GM19193 (cell line): Measurements from ENCODE around the gene CSTPP1.

ENCODE experiments used
- POLR2A ChIP-seq: IDR thresholded peaks from 4 replicates; pipeline ENCODE4 v1.6.1; 2011; ENCODE audit not compliant: insufficient read depth, insufficient read length; ENCODE audit errors: extremely low read depth

CSTPP1 gene

DNA sequence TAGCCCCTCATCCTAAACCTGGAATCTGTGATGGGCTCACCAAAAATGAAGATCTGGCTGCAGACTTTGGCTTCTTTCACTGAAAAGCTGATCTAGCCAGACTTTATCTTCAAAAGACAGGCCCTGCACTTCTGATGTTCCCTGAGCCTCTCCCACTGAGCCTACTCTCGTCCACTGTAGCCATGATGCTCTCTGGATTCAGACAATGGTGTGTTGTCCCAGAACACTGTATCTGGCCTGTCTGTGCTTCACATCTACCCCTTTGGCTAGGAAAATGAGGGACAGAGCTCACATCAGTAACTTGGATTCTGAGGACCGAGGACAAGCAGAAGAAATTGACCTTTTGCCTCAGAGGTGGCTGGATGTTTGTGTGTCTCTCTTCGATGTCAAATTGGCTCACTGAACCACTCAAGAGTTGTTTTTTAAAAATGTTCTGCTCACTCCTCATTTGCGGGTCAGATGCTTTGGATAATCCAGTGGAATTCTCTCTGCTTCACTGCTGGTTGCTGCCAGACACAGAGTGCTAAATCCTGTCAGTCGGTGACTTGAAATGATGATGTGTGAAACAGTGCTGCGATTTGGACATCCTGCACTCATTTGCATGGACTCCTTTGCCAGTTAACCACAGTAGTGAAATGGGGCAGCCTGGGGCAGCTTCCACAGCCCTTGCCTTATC is 172.6 kb downstream of the CSTPP1 start:
- no peak for TF ChIP-seq POLR2A

DNA sequence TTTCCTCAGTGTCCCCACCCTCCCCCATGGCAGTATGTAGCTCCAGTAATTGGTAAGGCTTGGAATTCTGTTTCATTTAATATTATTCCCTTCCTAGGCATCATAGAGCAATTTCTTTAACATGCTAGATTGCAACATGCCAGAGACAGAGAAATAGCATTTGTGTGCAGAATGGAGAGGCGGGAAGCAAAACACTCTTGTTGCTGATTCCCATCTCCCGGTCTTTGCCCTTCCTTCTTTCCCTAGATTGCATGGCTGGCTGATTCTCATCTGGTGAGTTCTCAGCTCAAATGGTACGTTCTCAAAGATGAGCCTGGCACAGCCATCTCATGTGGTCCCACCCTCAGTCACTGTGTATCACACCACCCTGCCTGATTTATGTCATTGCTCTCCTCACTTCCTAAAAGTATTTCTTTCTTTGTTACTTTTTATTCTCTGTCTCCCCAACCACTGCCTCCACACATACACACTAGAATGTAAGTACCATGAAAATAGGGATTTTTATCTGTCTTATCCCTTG is 173.2 kb downstream of the CSTPP1 start:
- TF ChIP-seq POLR2A = no peak

DNA sequence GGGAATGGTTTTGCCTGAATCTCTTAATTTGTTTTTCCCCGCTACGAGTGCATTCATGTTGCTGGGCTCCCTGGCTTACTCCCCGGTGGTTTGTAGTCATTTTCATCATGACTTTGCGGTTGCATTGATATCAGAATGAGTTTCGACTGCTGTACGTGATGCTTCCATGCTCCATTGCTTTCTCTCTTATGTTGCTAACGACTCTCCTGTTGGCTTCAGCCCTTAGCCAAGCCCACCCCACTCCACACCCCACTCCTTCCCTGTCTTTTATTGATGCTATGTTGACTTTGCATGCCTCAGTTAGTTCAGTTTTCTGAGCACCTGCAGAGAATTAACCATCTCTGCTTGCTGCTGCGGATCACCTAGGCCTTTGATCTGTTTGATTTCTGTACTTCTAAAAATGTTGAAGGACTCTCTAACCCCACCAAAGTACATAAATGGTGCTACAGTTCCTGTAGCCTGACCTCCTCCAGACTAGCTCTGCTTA is 174.8 kb downstream of the CSTPP1 start:
- no peak for TF ChIP-seq POLR2A

DNA sequence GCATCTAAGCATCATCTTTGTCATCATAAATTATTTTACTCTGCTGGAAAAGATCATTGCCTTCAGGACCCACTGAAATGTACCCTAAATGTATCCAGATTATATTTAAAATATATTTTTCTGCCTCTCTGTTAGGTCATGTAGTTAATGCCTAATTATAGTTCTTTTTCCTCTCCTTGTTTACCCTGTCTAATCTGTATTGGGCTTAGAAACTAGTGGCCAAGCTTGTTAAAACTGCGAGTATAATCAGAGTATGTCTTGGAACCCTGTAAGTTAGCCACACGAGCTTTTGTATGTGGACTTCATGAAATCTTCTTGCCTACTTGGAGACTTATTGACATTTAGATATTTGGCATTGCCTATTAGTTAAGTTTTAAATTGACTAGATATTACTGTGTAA is 184.5 kb downstream of the CSTPP1 start:
- no peak for TF ChIP-seq POLR2A

DNA sequence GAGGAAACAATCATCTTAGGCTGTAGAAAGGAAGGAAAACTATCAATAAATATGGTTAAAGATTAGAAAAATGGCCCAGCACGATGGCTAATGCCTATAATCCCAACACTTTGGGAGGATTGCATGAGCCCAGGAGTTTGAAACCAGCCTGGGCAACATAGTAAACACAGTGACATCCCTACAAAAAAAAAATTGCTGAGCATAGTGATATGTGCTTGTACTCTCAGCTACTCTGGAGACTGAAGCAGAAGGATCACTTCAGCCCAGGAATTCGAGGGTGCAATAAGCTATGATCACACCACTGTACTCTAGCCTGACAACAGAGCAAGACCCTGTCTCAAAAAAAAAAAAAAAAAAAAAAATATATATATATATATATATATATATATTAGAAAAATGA is 185.2 kb downstream of the CSTPP1 start:
- no peak for TF ChIP-seq POLR2A

DNA sequence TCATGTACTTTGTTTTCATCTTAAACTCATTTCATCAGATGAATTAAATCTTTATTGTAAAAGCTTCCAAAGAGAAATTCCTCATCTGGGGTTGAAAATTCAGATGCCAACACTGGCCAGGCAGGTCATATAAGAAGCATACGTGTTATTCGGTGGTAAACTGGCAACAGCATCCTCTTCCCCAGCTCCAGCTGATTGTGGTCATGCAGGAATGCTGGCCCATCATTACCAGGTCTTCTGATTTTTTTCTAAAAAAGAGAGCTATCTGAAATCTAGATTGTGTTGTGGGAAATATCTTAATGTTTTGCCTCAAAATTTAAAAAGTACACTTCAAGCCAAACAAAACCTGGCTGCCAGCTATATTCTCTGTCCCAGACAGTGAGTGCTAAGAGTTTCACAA is 186.5 kb downstream of the CSTPP1 start:
- no peak for TF ChIP-seq POLR2A

DNA sequence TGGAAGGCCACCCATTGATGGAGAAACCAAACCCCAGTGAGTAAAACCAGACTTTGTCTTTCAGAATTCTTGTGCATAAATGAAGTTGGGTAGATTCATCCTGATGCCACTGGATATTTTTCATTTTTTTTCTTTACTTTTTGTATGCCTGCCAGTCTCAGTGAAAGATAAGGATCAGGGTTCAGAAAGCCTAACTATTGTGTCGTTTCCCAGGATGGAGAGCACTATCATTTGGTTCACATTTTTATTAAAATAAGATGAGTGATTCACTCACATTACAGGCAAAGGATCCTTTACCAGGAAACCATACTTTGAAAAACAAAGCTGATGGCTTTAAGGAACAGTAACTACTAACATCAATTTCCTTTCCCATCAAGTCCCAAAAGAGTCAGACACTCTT is 188.1 kb downstream of the CSTPP1 start:
- no peak for TF ChIP-seq POLR2A

DNA sequence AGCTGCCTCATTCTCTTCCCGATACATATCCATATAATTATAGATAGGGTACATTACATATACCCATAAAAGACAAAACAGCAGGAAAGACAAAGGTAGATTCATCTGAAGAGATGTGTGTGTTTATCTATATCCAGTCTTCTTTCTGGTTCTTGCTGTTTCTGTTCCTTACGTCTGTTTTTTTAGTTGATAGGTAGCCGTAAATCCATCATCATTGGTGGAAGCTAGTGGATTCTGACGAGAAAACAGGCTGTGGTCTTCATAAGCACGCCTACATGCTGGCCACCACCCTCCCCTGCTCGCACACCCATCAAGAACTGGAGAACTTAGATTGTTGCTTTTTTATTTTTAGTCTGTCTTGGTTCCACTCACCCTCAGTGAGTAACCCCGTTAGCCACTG is 188.5 kb downstream of the CSTPP1 start:
- TF ChIP-seq POLR2A = no peak

DNA sequence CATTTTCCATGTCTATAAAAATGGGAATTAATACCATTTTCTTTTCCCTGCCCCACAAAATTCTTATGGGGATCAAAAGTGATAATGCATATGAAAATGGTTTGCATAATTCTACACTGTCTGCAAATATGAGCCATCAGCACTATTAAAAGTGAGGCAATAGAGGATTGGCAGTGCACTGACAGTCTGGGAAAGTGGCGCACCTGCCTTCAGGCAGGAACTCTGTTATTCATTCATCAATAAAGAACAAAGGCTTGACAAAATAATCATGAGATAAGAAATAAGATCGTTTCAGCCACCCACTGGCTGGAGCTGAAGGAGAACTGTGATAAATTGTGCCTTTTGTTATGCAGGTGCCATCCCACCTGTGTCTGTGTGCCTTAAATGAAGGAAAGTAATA is 190.7 kb downstream of the CSTPP1 start:
- TF ChIP-seq POLR2A = no peak

DNA sequence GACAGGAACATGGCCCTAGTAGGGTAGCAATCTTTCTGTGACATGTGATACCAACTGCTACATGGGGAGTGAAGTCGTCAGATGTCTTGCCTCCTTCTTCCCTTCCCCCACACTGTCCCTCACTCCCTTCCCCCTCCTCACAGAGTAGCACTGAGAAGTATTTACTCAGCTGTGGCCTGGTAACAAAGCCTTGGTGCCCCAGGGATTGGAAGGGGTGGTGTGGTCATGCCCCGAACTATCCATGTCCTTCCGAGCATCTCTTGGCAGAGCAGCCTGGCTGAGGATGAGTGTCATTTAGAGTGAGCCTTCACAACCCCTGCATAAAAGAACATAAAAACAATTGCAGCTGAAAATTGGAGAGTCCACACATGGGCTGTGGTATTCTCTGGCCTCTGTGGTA is 194.0 kb downstream of the CSTPP1 start:
- no peak for TF ChIP-seq POLR2A

DNA sequence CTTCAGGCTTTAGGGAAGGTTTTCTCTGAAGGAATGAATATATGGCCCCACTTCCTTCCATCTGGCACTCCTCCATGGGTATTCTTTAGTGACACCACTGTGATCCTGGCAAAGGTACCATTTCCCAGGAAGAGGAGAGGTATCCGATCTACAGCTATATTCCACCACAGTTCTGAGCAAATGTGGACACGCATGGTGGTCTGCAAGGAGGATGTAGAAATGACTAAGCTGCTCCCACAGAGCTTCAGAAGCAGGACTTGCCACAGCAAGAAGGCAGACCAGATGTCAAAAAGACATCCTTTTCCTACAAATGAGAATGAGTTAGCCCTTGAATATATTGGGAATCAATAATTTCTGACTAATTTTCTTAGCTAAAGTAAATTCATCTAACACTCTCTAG is 194.6 kb downstream of the CSTPP1 start:
- TF ChIP-seq POLR2A = no peak

DNA sequence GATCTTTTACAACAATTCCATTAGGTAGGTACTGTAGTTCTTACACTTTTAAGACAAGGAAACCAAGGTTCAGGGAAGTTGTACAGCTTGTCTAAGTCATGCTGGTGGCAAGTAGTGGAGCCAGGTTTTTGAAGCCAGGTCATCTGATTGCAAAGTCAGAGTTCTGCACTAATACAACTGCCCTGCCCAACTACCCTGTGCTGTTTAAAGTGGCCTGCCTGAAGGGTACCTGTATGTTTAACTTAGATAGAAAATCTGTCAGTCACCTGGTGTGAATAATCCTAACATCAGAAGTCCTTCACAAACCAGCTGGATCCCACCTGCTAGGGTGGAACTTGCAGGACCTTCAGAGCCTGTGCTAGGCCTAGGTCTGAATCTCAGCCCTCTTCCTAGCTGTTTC is 195.9 kb downstream of the CSTPP1 start:
- no peak for TF ChIP-seq POLR2A

DNA sequence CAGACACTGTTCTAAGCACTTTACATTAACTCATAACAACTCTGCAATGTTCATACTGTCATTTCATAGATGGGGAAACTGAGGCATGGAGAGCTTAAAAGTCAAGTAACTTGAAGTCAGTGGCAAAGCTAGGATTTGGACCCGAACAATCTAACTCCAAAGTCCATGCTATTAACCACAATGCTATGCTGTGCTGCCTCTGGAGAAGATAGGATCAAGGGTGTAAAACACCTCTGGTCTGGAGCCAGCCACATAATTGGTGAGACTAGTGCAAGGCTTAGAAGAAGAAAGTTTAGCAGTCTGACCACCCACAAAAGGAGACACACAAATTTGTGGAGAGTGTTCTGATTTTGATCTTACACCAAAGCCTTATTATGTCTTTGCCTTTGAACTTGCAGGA is 196.4 kb downstream of the CSTPP1 start:
- no peak for TF ChIP-seq POLR2A

DNA sequence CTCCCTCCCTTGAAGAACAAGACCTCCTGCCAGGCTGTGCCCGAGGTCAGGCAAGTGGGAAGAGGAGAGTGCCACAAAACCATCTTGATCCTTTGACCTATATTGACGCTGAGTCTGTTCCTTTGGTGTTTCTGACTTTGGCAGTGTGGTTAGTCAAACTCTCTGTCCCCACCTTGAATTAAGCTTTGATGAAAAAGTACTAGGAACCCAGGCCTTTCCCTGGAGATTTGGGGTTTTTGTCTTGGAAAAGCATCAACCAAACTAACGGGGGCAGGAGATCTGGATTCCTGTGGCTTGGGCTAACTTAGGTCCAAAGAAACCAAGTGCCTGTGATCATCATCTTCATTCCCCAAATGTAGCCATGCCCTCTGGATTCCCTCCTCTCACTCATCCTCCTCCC is 199.8 kb downstream of the CSTPP1 start:
- no peak for TF ChIP-seq POLR2A

DNA sequence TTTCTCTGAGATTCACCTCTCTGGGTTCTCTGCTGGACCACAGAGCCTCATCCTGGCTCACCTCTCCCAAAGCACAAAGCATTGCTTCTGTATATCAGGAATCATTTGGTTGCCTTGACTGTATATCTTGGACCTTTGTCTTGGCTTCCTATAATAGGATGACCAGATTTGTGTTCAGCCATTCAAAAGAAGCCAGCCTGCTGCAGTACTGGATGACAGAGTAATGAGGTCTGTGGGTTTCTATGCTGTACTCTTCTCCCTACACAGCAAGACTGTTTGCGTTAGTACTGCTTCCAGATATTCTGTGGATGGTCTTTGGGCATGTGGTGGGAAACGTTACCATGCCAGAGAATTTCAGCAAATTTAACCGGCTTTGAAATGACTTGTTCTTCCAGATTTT is 200.4 kb downstream of the CSTPP1 start:
- no peak for TF ChIP-seq POLR2A

DNA sequence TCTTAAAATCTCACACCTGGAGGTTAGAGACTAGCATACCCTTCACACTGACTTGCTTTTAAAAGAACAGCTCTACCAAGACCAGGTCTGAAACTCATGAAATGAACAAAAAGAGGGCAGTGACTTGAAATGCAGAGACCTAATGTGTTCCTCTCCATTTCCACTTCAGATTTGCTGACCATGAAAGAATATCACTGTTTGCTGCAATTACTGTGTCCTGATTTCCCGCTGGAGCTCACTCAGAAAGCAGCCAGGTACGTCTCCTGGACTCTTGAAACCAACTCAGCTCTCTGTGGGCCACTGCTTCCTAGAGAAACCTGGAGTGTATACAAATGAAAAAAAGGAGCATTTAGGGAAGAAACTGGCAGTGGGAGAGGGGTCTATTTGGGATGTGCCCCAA is 200.9 kb downstream of the CSTPP1 start:
- TF ChIP-seq POLR2A = no peak

DNA sequence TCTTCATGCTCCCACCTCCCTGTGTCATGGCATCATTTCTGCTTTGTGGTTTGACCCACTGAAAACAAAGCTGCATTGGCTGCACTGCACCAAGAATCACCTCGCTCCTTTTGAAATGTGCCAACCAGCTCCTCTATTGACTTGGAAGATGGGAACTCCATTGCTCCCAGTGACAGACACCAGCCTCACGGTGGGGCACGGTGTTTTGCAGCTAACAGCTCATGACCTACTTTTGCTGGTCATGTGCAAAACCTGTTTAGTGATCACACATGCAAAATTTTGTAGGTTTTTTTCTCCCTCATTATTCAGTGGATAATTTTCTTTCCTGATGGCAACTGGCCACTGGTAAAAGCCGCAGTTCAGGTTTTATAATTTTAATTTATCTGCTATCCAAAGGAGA is 203.3 kb downstream of the CSTPP1 start:
- TF ChIP-seq POLR2A = no peak

DNA sequence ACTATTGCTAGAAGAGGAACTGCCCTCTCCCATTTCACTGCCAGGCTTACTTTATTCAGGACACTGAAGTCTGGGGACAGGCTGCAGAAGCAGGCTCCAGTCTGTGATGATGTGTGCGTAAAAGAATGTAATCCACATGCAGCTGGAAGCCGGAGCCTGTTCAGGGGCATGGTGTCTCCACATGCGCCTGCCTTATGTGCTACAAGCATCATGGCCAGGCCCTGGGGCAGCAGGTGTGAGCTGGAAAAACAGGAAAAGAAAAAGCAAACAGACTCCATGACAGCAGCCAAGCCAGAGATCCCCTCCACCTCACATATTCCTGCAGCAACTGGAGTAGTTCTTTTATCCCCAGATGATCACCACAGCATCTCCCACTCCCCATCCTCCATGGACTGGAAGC is 206.8 kb downstream of the CSTPP1 start:
- no peak for TF ChIP-seq POLR2A

DNA sequence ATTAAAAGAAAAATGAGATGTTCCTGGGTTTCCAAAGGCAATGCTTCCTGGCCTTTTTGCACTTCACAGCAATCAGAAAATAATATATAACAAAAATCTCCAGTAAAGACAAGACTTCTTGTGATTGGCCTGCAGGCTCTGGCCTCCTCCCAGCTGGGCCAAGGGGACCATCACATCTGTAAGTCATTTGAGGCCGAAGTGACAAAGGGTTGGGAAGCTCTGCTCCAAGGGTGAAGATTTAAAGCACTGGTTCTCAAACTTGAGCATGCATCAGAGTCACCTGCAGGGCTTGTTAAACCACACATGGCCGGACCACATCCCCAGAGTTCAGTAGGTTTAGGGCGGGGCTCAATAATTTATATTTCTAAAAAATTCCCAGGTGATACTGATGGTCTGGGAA is 208.0 kb downstream of the CSTPP1 start:
- TF ChIP-seq POLR2A = no peak
